Measurements from ENCODE around the gene MYOM1.

Gene MYOM1

GRCh38 chr18:3150274-3150673 lies 69.5 kb downstream of the MYOM1 start:
- DNase-seq (ENCODE audit: low read depth): no peak

- DNase-seq (ENCODE audit: low read depth): peak; percentile 11
Observed at GRCh38 chr18:3148930-3149535, 70.7 kb downstream of the MYOM1 start.

DNA sequence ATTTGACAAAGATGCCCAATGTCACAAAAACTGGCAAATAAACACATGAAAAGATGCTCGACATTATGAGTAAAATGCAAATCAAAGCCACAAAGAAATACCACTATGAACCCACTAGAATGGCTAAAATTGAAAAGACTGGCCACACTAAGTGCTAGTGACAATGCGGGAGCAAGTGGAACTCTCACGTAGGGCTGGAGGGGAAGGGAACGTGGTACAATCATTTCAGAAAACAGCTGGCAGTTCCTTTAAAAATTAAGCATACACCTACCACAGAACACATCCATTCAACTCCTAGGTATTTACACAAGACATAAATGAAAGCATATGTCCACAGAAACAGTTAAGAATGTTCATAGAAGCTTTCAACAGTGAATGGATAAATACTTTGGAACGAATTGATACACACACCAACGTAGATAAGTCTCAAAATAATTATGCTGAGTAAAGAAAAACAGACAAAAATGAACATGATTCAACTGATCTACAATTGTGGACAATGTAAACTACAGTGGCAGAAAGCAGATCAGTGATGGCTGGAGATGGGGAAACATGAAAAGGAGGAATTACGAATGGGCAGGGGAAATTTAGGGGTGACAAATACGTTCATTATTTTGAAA lies 71.7 kb downstream of the MYOM1 start:
- DNase-seq (ENCODE audit: low read depth): no peak

GRCh38 chr18:3140986-3141639 lies 78.7 kb downstream of the MYOM1 start:
- no peak for DNase-seq (ENCODE audit: low read depth)

DNA sequence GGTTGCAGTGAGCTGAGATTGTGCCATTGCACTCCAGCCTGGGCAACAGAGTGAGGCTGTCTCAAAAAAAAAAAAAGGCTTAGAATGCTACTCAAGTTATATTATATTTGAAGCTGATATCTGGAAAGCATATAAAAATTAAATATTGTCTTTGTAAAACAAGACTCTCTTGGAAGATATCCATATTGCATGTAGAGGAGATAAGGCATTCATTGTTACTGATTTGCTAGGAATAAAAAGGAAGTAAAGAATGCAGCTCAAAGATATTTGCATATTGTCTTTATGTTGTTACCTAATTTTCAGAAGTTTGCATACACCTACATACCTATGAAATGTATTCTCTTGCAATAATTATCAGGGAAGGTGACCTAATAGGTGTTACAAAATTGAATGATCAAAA lies 79.4 kb downstream of the MYOM1 start:
- no peak for DNase-seq (ENCODE audit: low read depth)

DNA sequence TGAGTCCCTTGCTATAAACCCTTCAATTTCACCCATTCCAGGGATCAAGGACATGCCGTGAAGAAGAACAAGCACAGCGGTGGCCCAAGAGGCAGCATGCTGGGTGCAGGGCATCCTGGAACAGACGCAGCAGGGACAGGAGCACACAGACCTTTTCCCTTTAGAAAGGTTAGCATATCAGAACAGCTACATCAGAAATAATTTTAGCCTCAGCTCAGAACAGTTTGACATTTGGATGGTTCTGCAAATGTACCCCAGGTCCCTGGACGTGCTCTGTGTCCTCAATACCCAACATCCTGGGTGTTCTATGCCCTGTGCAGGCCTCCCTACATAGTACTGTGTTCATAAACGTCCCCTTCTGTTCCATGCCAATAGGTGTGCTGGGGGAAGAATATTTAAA lies 80.4 kb downstream of the MYOM1 start:
- DNase-seq (ENCODE audit: low read depth): no peak

DNA sequence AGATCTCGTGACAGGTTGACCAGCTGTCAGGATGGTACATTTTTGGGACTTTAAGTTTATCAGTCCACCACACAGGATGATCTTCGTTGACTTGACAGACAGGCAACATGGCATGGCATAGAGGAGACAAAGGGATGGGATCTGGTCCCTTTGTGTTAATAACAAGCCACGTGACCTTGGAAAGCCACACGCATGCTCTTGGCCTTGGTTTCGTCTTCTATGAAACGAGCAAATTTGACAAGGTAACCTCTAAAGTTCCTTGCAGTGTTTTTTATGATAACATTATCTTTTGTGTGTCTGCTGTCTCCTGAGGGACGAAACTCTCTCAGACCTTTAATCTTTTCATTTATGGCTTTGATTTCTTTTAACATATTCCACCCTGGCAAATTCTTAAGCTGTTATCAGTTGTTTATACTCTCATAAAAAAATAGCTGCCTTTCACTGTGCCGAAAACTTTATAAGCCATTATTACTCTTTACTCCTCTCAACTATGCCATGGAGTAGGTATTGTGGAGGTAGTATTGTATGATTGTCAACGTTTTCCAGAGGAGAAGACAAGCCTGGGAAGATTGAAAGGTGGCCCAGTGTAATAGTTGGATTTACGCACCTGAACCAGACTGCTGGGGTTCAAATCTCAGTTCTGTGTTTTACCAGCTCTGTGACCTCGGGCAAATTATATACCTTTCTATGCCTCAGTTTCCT lies 81.3 kb downstream of the MYOM1 start:
- no peak for DNase-seq (ENCODE audit: low read depth)

DNA sequence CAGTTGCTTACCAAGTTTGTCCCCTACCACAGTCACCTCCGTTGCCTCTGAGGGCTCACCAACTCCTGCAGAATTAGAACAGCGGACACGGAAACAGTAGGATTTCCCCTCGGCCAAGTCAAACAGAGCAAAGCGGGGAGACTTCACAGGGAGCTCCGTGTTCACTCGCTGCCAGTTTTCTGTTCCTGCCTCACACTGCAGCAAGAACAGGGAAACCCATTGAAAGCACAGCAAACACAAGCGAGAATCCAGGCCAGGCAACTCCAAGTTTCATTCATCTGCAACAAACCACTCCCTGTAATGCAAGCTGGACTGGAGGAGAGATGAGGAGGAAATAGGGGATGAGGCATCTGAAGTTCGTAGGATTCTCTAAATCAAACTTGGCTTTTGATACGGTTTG lies 84.2 kb downstream of the MYOM1 start:
- no peak for DNase-seq (ENCODE audit: low read depth)

DNA sequence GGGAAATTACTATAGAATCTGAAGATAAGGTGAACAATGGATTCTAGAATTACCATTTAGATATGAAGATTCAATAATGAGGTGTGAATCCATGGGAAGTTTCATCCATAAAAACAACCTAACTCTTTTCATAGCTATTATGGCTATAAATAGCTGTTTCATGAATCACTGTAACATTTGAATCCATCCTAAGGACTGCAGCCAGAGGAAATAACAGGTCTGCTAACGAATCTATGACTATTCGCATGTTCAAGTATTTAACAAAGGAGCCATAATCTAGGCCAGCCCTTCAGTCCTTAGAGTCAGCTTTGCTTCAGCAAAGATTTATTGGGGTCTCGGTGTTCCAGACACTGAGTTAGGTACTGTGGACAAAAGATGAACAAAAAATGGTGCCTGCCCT lies 87.1 kb downstream of the MYOM1 start:
- DNase-seq (ENCODE audit: low read depth): no peak

- no peak for DNase-seq (ENCODE audit: low read depth)
Observed at GRCh38 chr18:3130344-3130743, 89.4 kb downstream of the MYOM1 start.

- peak; percentile 23 for DNase-seq (ENCODE audit: low read depth)
Observed at GRCh38 chr18:3129053-3129864, 90.5 kb downstream of the MYOM1 start.

GRCh38 chr18:3126457-3127097 lies 93.2 kb downstream of the MYOM1 start:
- no peak for DNase-seq (ENCODE audit: low read depth)

DNA sequence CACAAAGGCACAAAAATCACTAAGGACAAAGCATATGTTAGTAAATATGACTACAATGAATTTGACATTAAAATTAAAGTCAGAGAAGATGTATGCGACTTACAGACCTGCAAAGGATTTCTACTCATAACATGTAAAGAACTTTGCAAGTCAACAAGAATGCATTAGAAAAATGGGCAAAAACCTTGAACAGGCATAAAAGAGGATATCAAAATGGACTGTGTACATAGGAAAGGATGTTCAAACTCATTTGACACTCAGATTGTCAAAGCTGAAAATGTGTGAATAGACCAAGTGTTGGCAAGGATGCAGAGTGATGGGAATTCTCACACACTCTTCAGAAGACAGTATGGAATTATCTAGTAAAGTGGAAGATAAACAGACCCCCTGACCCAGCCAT lies 94.9 kb downstream of the MYOM1 start:
- DNase-seq (ENCODE audit: low read depth): no peak

GRCh38 chr18:3122851-3123250 lies 96.9 kb downstream of the MYOM1 start:
- no peak for DNase-seq (ENCODE audit: low read depth)

GRCh38 chr18:3121259-3121658 lies 98.5 kb downstream of the MYOM1 start:
- no peak for DNase-seq (ENCODE audit: low read depth)

- no peak for DNase-seq (ENCODE audit: low read depth)
Observed at GRCh38 chr18:3120356-3120755, 99.4 kb downstream of the MYOM1 start.

DNA sequence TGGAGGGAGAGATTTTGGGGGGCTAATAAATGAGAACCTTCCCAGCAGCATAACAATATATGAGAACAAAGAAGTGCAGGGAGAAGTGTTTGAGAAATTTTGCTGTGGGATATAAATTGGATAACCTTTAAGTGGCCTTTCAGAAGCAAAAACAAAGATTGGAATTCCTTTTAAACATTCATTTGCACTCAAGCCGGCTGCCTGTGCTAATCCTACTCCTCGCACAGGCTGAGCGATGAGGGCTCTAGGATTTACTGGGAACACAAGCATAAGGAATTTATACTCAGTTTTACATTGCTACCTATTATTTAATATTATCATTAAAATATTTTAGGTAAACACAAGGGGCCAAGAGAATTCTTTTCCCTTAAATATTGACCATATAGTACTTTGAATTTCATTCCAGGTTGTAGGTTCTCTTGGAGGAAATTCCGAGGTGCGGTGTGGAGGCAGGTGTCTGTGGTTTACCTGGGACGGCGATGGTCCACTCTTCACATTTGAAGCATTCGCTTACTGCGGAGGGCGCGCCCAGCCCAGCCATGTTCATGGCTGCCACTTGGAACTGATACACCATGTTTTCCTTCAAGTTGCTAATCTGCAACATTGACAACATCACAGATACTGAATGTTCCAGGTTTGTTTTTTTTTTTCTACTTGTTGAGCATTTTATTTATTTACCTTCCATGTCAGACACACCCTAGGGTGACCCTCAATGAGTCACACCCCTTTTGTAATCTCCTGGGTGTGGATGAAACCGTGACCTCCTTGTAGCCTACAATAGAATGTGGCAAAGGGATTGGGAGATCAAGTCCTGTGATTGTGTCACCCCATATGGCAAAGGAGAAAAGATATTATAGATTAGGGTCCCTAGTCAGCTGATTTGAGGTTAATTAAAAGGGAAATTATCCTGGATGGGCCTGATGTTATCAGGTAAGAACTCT lies 100.1 kb downstream of the MYOM1 start:
- DNase-seq (ENCODE audit: low read depth): no peak

GRCh38 chr18:3118195-3119010 lies 101.4 kb downstream of the MYOM1 start:
- no peak for DNase-seq (ENCODE audit: low read depth)

- no peak for DNase-seq (ENCODE audit: low read depth)
Observed at GRCh38 chr18:3117493-3118192, 102.1 kb downstream of the MYOM1 start.

All from HS-5 (cell line).